ENCODE measurements around the gene LOXL3.
A peak's percentile ranks its signal among the peaks of the same experiment; 100 is the strongest.
"Not testable (repeated sequence)": the region's sequence is repeated elsewhere in the genome, so short reads cannot be mapped to it uniquely, and the experiment has no call there.

Gene LOXL3

GRCh38 chr2:74573747-74574562, 20.2 kb upstream of the LOXL3 start:
- DNase-seq = no peak

GRCh38 chr2:74572178-74572925, 18.6 kb upstream of the LOXL3 start:
- DNase-seq = no peak

- DNase-seq = no peak
Measured at GRCh38 chr2:74571058-74571457, 17.3 kb upstream of the LOXL3 start.

GRCh38 chr2:74569686-74570085, 15.9 kb upstream of the LOXL3 start:
- no peak for DNase-seq

GRCh38 chr2:74567881-74568280, 14.1 kb upstream of the LOXL3 start:
- DNase-seq = no peak

GRCh38 chr2:74566754-74567085, 13.0 kb upstream of the LOXL3 start:
- DNase-seq = no peak

- no peak for DNase-seq
Measured at GRCh38 chr2:74566076-74566753, 12.5 kb upstream of the LOXL3 start.

- no peak for DNase-seq
Measured at GRCh38 chr2:74564222-74564621, 10.5 kb upstream of the LOXL3 start.

GRCh38 chr2:74562126-74562775, 8.5 kb upstream of the LOXL3 start:
- no peak for DNase-seq

- not testable (repeated sequence) for DNase-seq
Measured at GRCh38 chr2:74561022-74561421, 7.3 kb upstream of the LOXL3 start.

GRCh38 chr2:74560591-74560990, 6.8 kb upstream of the LOXL3 start:
- DNase-seq = no peak

GRCh38 chr2:74559912-74560311, 6.2 kb upstream of the LOXL3 start:
- DNase-seq = no peak

GRCh38 chr2:74558284-74559230, 4.8 kb upstream of the LOXL3 start:
- no peak for DNase-seq

- no peak for DNase-seq
Measured at GRCh38 chr2:74556831-74557370, 3.2 kb upstream of the LOXL3 start.

- DNase-seq = no peak
Measured at GRCh38 chr2:74556159-74556558, 2.4 kb upstream of the LOXL3 start.

GRCh38 chr2:74555610-74556103, 1.9 kb upstream of the LOXL3 start:
- DNase-seq = no peak

GRCh38 chr2:74554820-74555531, 1.2 kb upstream of the LOXL3 start:
- DNase-seq = peak; percentile 51

GRCh38 chr2:74552914-74553811, 579 bp downstream of the LOXL3 start:
- no peak for DNase-seq

GRCh38 chr2:74551942-74552913, 1.5 kb downstream of the LOXL3 start:
- no peak for DNase-seq

All from stimulated activated CD4-positive, alpha-beta T cell treated with anti-CD3 and anti-CD28 coated beads, Interleukin-4, amount 100 ng/mL, for 1 hour (primary cell).